Frontal cortex (tissue), 4 donors: ENCODE measurements around the gene ZBTB8OS. TPM values are rescaled to one million over a fixed set of nuclear protein-coding genes. Genes with fewer than 3 reads are reported as not detected.
"Not testable (repeated sequence)": the region's sequence is repeated elsewhere in the genome, so short reads cannot be mapped to it uniquely, and the experiment has no call there.

ENCODE experiments used
- DNase-seq, 2 donors: peaks; one replicate each; pipeline ENCODE4 v3.0.0; 2012; ENCODE audit warnings: low spot score in 2 of 2
- FAIRE-seq: peaks from 2 replicates; lab custom pipeline; 2012; peaks lifted over from hg19 to GRCh38; lab: Jason Lieb, UNC
- total RNA-seq: library from RNA; depleted of rRNA; stranded (reverse); fragments of >200 nt; gene quantifications from one replicate; pipeline ENCODE4 v1.2.3, GENCODE V29; 2014
- donor health status: control.
- donor health status: control.
- donor health status: control.

The ZBTB8OS gene
- total RNA-seq, 1 donor from 2014 or later = 22.4 TPM

DNA sequence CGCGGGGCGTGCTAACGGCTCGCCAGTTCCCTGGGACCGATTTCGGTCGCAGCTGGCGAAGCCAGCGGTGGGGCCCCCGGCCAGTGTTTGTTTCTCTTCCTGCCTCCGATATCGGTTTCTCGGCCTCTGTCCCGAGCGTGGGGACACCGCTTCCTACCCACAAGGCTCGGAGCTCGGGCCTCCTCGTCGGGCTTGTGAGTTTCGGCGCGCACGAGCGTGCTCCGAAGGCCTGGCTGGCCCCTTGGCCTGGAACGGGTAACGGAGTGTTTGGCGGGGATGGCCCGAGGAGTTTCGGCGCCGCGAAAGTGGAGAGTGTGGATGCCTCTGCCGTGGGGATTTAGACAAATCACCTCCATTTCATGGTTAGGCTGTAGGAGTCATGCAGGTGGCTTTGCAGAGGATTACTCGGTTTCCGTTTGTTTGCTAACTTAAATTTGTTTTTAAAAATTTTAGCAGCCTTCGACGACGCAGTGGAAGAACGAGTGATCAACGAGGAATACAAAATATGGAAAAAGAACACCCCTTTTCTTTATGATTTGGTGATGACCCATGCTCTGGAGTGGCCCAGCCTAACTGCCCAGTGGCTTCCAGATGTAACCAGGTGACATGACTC is 1.2 kb upstream of the ZBTB8OS start:
- DNase-seq (no peak), FAIRE-seq (no peak)

GRCh38 chr1:32650752-32651460 is 556 bp upstream of the ZBTB8OS start, which contains the start of gene RBBP4:
RBBP4 (plus strand) TSS chr1:32651208; CDS start chr1:32651307, 99 bp downstream.
- FAIRE-seq = no peak
- DNase-seq = peak; percentile 94 to 95

GRCh38 chr1:32647308-32648134 is 2.8 kb downstream of the ZBTB8OS start:
- no peak for DNase-seq
- FAIRE-seq = no peak

- DNase-seq (no peak), FAIRE-seq (no peak)
Measured at GRCh38 chr1:32644426-32644825, 5.9 kb downstream of the ZBTB8OS start.

DNA sequence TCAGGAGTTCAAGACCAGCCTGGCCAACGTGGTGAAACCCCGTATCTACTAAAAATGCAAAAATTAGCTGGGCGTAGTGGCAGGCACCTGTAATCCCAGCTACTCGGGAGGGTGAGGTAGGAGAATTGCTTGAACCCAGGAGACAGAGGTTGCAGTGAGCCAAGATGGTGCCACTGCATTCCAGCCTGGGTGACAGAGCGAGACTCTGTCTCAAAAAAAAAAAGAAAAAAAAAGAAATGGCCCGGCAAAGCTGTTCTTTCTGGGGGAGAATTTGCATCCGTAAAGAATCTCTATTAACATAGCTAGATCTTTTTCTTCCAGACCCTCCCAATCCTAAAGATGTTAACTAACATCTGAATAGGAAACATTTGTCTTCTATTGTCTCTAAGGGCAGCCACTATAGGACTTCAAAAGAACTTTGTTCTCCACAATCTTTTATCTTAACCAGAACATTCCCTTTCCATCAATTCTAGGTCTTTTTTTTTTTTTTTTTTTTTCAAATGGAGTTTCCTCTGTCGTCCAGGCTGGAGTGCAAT is 8.0 kb downstream of the ZBTB8OS start:
- FAIRE-seq = not testable (repeated sequence)

DNA sequence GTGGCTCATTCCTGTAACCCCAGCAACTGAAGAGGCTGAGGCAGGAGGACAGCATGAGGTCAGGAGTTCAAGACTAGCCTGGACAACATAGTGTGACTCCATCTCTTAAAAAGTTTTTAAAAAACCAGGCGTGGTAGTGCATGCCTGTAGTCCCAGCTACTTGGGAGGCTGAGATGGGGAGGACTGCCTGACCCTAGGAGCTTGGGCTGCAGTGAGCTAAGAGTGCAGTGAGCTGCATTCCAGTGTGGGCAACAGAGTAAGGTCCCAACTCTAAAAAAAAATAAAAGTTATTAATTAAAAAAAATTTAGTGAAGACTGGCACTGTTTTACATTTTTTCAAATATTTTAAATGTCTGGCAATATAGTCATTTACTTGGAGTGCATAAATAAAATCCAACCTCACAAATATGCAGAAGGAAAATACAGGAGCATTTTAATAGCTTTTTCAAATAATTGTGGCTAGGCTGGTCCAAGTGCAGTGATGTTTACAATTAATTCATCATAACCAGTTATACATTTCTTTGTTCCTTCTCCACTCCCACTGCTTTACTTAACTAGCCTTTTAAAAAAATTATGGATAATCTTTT is 10.8 kb downstream of the ZBTB8OS start:
- no peak for DNase-seq
- FAIRE-seq = no peak

More for the DNA sequence above, 8.0 kb downstream of the ZBTB8OS start:
- not testable (repeated sequence) for DNase-seq

DNA sequence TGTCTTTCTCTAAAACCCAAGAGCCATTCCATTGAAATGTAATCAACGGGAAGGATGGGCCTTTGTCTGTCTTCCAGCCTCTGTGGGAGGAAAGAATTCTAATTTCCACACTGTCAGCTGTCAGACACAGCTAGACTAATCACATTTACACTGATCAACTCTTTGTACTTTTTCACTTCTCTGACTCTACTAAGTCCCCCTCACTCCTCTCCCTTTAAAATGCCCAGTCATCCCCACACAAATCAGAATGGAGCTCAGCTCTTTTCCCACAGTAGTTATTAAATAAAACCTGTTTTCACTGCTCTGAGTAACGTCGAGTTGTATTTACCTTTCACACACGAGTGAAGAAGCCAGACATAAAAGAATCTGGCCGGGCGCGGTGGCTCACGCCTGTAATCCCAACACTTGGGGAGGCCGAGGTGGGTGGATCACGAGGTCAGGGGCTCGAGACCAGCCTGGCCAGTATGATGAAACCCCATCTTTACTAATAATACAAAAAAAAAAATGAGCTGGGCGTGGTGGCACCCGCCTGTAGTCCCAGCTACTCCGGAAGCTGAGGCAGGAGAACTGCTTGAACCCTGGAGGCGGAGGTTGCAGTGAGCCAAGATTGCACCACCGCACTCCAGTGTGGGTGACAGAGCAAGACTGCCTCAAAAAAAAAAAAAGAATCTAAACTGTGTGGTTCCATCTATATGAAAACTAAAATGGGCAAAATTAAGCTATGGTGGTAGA is 13.3 kb downstream of the ZBTB8OS start:
- DNase-seq (no peak), FAIRE-seq (no peak)

- FAIRE-seq (no peak), DNase-seq (no peak)
Measured at GRCh38 chr1:32635508-32636277, 14.7 kb downstream of the ZBTB8OS start.

- FAIRE-seq (no peak), DNase-seq (no peak)
Measured at GRCh38 chr1:32632829-32633228, 17.5 kb downstream of the ZBTB8OS start.

- FAIRE-seq = not testable (repeated sequence)
Measured at GRCh38 chr1:32630173-32630572, 20.2 kb downstream of the ZBTB8OS start.

DNA sequence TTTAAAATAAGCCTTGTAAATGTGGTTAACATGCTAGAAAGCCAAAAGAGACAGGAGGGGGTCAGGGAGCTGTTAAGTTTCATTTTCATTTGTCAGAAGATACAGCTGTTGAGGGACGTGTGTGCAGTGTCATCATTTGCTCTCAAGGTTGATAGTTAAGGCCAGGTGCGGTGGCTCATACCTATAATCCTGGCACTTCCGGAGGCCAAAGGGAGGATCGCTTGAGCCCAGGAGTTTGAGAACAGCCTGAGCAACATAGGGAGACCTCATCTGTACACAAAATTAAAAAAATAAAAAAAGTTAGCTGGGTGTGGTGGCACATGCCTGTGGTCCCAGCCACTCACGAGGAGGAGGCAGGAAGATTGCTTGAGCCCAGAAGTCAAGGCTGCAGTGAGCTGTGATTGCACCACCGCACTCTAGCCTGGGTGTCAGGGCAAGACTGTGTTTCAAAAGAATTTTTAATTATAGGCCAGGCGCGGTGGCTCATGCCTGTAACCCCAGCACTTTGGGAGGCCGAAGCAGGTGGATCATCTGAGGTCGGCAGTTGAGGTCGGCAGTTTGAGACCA is 22.7 kb downstream of the ZBTB8OS start:
- no peak for FAIRE-seq
- DNase-seq = no peak

More at GRCh38 chr1:32630173-32630572, 20.2 kb downstream of the ZBTB8OS start:
- not testable (repeated sequence) for DNase-seq

GRCh38 chr1:32626176-32626575 is 24.2 kb downstream of the ZBTB8OS start:
- no peak for FAIRE-seq
- DNase-seq = no peak

DNA sequence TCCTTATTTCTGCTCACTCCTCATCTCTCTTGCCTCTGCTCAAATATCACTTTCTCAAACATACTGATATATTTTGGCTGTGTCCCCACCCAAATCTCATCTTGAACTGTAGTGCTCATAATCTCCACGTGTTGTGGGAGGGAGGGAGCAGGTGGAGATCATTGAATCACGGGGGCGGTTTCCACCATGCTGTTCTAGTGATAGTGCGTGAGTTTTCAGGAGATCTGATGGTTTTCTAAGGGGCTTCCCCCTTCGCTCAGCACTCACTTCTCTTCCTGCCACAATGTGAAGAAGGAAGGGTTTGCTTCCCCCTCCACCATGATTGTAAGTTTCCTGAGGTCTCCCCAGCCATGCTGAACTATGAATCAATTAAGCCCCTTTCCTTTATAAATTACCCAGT is 26.6 kb downstream of the ZBTB8OS start:
- no peak for FAIRE-seq
- DNase-seq = no peak

- DNase-seq (no peak), FAIRE-seq (no peak)
Measured at GRCh38 chr1:32622806-32623681, 27.3 kb downstream of the ZBTB8OS start.

DNA sequence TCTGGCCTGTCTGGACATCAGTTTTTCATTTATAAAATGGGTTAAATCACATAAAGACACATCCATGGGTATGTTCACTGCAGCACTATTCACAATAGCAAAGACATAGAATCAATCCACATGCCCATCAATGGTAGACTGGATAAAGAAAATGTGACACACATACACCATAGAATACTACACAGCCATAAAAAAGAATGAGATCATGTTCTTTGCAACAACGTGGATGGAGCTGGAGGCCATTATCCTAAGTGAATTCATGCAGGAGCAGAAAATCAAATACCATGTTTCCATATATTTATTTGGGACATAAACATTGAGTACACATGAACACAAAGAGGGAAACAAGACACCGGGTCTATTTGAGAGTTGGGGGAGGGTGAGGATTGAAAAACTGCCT is 28.1 kb downstream of the ZBTB8OS start:
- FAIRE-seq (no peak), DNase-seq (no peak)

- FAIRE-seq = no peak
- DNase-seq = no peak
Measured at GRCh38 chr1:32619701-32620485, 30.5 kb downstream of the ZBTB8OS start.
